Measurements from ENCODE around the gene SDF4. TPM values are rescaled to one million over a fixed set of nuclear protein-coding genes. Genes with fewer than 3 reads are reported as not detected.

SDF4 gene
- total and polyA plus RNA-seq, 2 experiments from 2014 or later, result 45.0 to 62.6 TPM

DNA sequence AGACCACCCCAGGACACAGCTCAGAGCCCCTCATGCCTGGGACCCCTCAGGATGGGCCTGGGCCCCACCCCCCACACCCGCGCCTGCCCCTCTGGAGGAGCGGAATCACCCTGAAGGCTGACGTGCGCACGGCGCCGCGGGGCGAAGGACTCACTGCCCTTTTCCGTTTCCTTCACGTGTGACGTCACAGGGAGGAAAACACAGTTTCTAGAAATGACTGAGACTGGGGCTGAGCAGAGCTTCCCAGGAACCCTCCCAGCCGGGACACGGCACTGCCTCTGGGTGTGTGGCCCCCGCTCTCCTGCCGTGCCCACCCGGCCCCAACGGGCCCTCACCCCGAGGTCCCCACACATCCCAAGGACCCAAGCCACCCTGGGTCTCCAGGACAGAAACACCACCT is 12.5 kb downstream of the SDF4 start:
- peaks cover 30% of the 10 kb centered on the region for H3K36me3 Mint-ChIP-seq (ENCODE audit: low read depth)
- ATAC-seq, result no peak
- H3K36me3 ChIP-seq (ENCODE audit: insufficient read depth), result peaks cover 7% of the 10 kb centered on the region; the same call in 1 of the 2 replicates

More for the DNA sequence above, 12.5 kb downstream of the SDF4 start:
- Histone ChIP-seq H3K27ac (ENCODE audit: low read depth) (no peak overlapping the region), H3K4me2 (no peak overlapping the region), H2AFZ (no peak overlapping the region), H3K4me3 (no peak overlapping the region), H3F3A (replicated peaks; ENCODE audit: low read depth) (no peaks in the 10 kb centered on the region), H3K4me1 (ENCODE audit: insufficient read depth) (no peaks in the 10 kb centered on the region), H4K20me1 (replicated peaks; ENCODE audit: insufficient read depth) (peaks cover 3% of the 10 kb centered on the region; the same call in 1 of the 2 replicates), H3K79me2 (replicated peaks; ENCODE audit: insufficient read depth) (no peaks in the 10 kb centered on the region), H3K27me3 (ENCODE audit: insufficient read depth) (no peaks in the 10 kb centered on the region), H3K9me2 (ENCODE audit: insufficient read depth) (no peaks in the 10 kb centered on the region)
- H3K4me3 Mint-ChIP-seq, result no peak overlapping the region
- no peaks in the 10 kb centered on the region for H3K9me3 Mint-ChIP-seq
- no peak for TF ChIP-seq ZNF331 (CRISPR knock-in tag; IDR thresholded peaks at IDR 0.05; ENCODE audit: low read depth)
- TF ChIP-seq ZNF462 (CRISPR knock-in tag; IDR thresholded peaks at IDR 0.05), result no peak
- no peak for TF ChIP-seq EZH2 (IDR thresholded peaks at IDR 0.05; ENCODE audit: low read depth, unreplicated experiment)
- TF ChIP-seq NANOG (IDR thresholded peaks at IDR 0.05; ENCODE audit: borderline replicate concordance), result no peak
- no peak for TF ChIP-seq EZH2phosphoT487 (IDR thresholded peaks at IDR 0.05; ENCODE audit: unreplicated experiment)
- H3K27ac Mint-ChIP-seq, result no peak overlapping the region
- H3K4me1 Mint-ChIP-seq, result no peaks in the 10 kb centered on the region
- peaks cover 12% of the 10 kb centered on the region for H3K27me3 Mint-ChIP-seq (ENCODE audit: insufficient read depth, low read depth, poor library complexity)
- DNase-seq (ENCODE audit: low spot score), result no peak
